Neural crest cell (in vitro differentiated cells): ENCODE data around the gene SENP6. TPM values are rescaled to one million over a fixed set of nuclear protein-coding genes. Genes with fewer than 3 reads are reported as not detected.
"Not testable (repeated sequence)": the region's sequence is repeated elsewhere in the genome, so short reads cannot be mapped to it uniquely, and the experiment has no call there.

ENCODE experiments used
- DNase-seq: peaks from one replicate; pipeline ENCODE4 v3.0.0; 2021; ENCODE audit warnings: low read depth, mixed read lengths, low spot score
- H3K27ac Mint-ChIP-seq: one replicate; pipeline ENCODE4 v1.8.0; 2021; ENCODE audit warnings: mild to moderate bottlenecking, mixed read lengths; ENCODE audit not compliant: unreplicated experiment
- H3K27me3 Mint-ChIP-seq: 2 replicates; pipeline ENCODE4 v1.8.0; 2021; ENCODE audit warnings: low read depth, mild to moderate bottlenecking, mixed read lengths
- H3K36me3 Mint-ChIP-seq: 2 replicates; pipeline ENCODE4 v1.8.0; 2021; ENCODE audit warnings: low read depth, mild to moderate bottlenecking, mixed read lengths
- H3K4me1 Mint-ChIP-seq: 2 replicates; pipeline ENCODE4 v1.8.0; 2021; ENCODE audit warnings: mixed read lengths
- H3K4me3 Mint-ChIP-seq: one replicate; pipeline ENCODE4 v1.8.0; 2021; ENCODE audit warnings: mild to moderate bottlenecking, mixed read lengths
- H3K9me3 Mint-ChIP-seq: 2 replicates; pipeline ENCODE4 v1.8.0; 2021; ENCODE audit warnings: mixed read lengths
- total RNA-seq: library from RNA; stranded (reverse); gene quantifications from 2 replicates; pipeline ENCODE4 v1.2.1, GENCODE V29; 2021
- TF ChIP-seq, protein P1 (sequence below): fragments of 200-600 bp; sonication (generic); conservative IDR thresholded peaks from 2 replicates; pipeline ENCODE4 v1.5.0; 2021; ENCODE audit warnings: antibody characterized with exemption, mild to moderate bottlenecking

SENP6 gene
- total RNA-seq, 1 donor from 2014 or later: 96.5 TPM

- Mint-ChIP-seq H3K27me3 (no peaks in the 10 kb centered on the region), H3K27ac (no peak overlapping the region), H3K4me3 (no peak overlapping the region), H3K9me3 (no peaks in the 10 kb centered on the region), H3K4me1 (peaks cover 11% of the 10 kb centered on the region), H3K36me3 (peaks cover 3% of the 10 kb centered on the region)
- DNase-seq: no peak
- TF ChIP-seq, protein P1, sequence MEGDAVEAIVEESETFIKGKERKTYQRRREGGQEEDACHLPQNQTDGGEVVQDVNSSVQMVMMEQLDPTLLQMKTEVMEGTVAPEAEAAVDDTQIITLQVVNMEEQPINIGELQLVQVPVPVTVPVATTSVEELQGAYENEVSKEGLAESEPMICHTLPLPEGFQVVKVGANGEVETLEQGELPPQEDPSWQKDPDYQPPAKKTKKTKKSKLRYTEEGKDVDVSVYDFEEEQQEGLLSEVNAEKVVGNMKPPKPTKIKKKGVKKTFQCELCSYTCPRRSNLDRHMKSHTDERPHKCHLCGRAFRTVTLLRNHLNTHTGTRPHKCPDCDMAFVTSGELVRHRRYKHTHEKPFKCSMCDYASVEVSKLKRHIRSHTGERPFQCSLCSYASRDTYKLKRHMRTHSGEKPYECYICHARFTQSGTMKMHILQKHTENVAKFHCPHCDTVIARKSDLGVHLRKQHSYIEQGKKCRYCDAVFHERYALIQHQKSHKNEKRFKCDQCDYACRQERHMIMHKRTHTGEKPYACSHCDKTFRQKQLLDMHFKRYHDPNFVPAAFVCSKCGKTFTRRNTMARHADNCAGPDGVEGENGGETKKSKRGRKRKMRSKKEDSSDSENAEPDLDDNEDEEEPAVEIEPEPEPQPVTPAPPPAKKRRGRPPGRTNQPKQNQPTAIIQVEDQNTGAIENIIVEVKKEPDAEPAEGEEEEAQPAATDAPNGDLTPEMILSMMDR: no peak
Measured at GRCh38 chr6:75624988-75625387, 23.3 kb downstream of the SENP6 start.

GRCh38 chr6:75626561-75626960, 24.9 kb downstream of the SENP6 start:
- TF ChIP-seq, protein P1: no peak
- no peak for DNase-seq
- Mint-ChIP-seq H3K4me3 (no peak overlapping the region), H3K4me1 (no peaks in the 10 kb centered on the region), H3K36me3 (peaks cover 5% of the 10 kb centered on the region), H3K27ac (no peak overlapping the region), H3K27me3 (no peaks in the 10 kb centered on the region), H3K9me3 (no peaks in the 10 kb centered on the region)

GRCh38 chr6:75627708-75628107, 26.0 kb downstream of the SENP6 start:
- H3K27ac Mint-ChIP-seq, DNase-seq, H3K27me3 Mint-ChIP-seq, H3K9me3 Mint-ChIP-seq, H3K4me3 Mint-ChIP-seq, H3K4me1 Mint-ChIP-seq, H3K36me3 Mint-ChIP-seq: not testable (repeated sequence)

GRCh38 chr6:75631859-75632635, 30.4 kb downstream of the SENP6 start:
- Mint-ChIP-seq H3K4me3 (no peak overlapping the region), H3K4me1 (no peaks in the 10 kb centered on the region), H3K36me3 (peaks cover 7% of the 10 kb centered on the region), H3K27ac (no peak overlapping the region), H3K9me3 (no peaks in the 10 kb centered on the region), H3K27me3 (no peaks in the 10 kb centered on the region)
- DNase-seq: no peak
- TF ChIP-seq, protein P1: no peak

- H3K4me3 Mint-ChIP-seq: no peak overlapping the region
- no peaks in the 10 kb centered on the region for H3K4me1 Mint-ChIP-seq
- H3K27me3 Mint-ChIP-seq: no peaks in the 10 kb centered on the region
- TF ChIP-seq, protein P1: no peak
- H3K36me3 Mint-ChIP-seq: peaks cover 7% of the 10 kb centered on the region
- no peaks in the 10 kb centered on the region for H3K9me3 Mint-ChIP-seq
- H3K27ac Mint-ChIP-seq: no peak overlapping the region
- no peak for DNase-seq
Measured at GRCh38 chr6:75633045-75633444, 31.4 kb downstream of the SENP6 start.

DNA sequence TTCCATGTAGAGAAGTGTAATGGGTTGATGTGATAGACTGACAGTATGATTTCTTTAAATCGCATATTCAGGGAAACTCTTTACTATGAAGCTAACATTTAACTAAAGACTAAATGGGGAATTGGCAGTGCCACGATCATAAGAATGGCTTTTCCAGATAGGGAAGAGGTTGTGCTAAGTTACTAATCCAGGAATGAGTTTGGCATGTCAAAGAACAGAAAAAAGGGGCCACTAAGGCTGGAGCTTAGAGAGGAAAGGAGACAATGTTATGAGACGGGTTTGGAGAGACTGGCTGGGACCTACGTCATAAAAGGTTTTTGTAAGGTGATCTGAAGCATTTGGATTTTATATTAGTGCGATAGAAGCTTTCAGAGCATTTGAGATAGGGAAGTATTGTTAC, 40.6 kb downstream of the SENP6 start:
- Mint-ChIP-seq H3K27me3 (no peaks in the 10 kb centered on the region), H3K27ac (no peak overlapping the region), H3K4me1 (no peaks in the 10 kb centered on the region), H3K9me3 (no peaks in the 10 kb centered on the region), H3K36me3 (peaks cover 9% of the 10 kb centered on the region), H3K4me3 (no peak overlapping the region)
- no peak for DNase-seq
- TF ChIP-seq, protein P1: no peak
